Putamen (tissue), 1 donor: ENCODE results near the gene KIAA0408.

Experiments
- DNase-seq: peaks from one replicate; pipeline ENCODE4 v3.0.0-alpha.2; 2016; ENCODE audit warnings: low spot score

The KIAA0408 gene

GRCh38 chr6:127459231-127459641 is at the start of gene KIAA0408:
Gene KIAA0408 (minus strand): TSS chr6:127459389. CDS start chr6:127453981, 5,408 bp downstream.
- DNase-seq = peak; percentile 45

GRCh38 chr6:127506894-127507293 is 47.7 kb upstream of the KIAA0408 start:
- DNase-seq = no peak

- DNase-seq = no peak
These were observed 43.8 kb upstream of the KIAA0408 start for GRCh38 chr6:127503022-127503421.

- DNase-seq = no peak
These were observed 38.2 kb upstream of the KIAA0408 start for GRCh38 chr6:127497410-127497809.

GRCh38 chr6:127496471-127496870 is 37.3 kb upstream of the KIAA0408 start:
- no peak for DNase-seq

- DNase-seq = no peak
These were observed 35.1 kb upstream of the KIAA0408 start for GRCh38 chr6:127494240-127494767.

GRCh38 chr6:127489248-127489647 is 30.1 kb upstream of the KIAA0408 start:
- no peak for DNase-seq

- DNase-seq = no peak
These were observed 27.7 kb upstream of the KIAA0408 start for GRCh38 chr6:127486934-127487333.

- no peak for DNase-seq
These were observed 25.1 kb upstream of the KIAA0408 start for GRCh38 chr6:127484212-127484863.

GRCh38 chr6:127483399-127484055 is 24.3 kb upstream of the KIAA0408 start:
- no peak for DNase-seq

GRCh38 chr6:127482325-127482724 is 23.1 kb upstream of the KIAA0408 start:
- DNase-seq = no peak

- no peak for DNase-seq
These were observed 22.4 kb upstream of the KIAA0408 start for GRCh38 chr6:127481628-127482027.

- DNase-seq = no peak
These were observed 21.9 kb upstream of the KIAA0408 start for GRCh38 chr6:127481111-127481510.

GRCh38 chr6:127477658-127478057 is 18.5 kb upstream of the KIAA0408 start:
- DNase-seq = no peak

- no peak for DNase-seq
These were observed 16.6 kb upstream of the KIAA0408 start for GRCh38 chr6:127475823-127476176.

- no peak for DNase-seq
These were observed 16.1 kb upstream of the KIAA0408 start for GRCh38 chr6:127475135-127475822.

GRCh38 chr6:127471379-127472255 is 12.4 kb upstream of the KIAA0408 start:
- no peak for DNase-seq

- no peak for DNase-seq
These were observed 9.7 kb upstream of the KIAA0408 start for GRCh38 chr6:127468936-127469335.

GRCh38 chr6:127466416-127466815 is 7.2 kb upstream of the KIAA0408 start:
- no peak for DNase-seq

- DNase-seq = peak; percentile 38
These were observed 5.8 kb upstream of the KIAA0408 start for GRCh38 chr6:127464881-127465459.

- no peak for DNase-seq
These were observed 5.1 kb upstream of the KIAA0408 start for GRCh38 chr6:127464161-127464880.
